Sigmoid colon (tissue), 7 donors: ENCODE measurements around the gene CHDH. TPM values are rescaled to one million over a fixed set of nuclear protein-coding genes. Genes with fewer than 3 reads are reported as not detected.

Experiments
- DNase-seq: peaks from one replicate; pipeline ENCODE4 v3.0.0-alpha.2; 2019
- H3K27ac ChIP-seq, 4 donors: fragments of 200-600 bp; sonication (generic); one replicate each; pipeline ENCODE4 v1.5.1; 2016 to 2019; ENCODE audit warnings: mild to moderate bottlenecking in 1 of 4
- H3K27me3 ChIP-seq, 3 donors: fragments of 200-600 bp; sonication (generic); one replicate each; pipeline ENCODE4 v1.5.1; 2019; ENCODE audit warnings: mild to moderate bottlenecking in 1 of 3
- H3K36me3 ChIP-seq, 4 donors: fragments of 200-600 bp; sonication (generic); one replicate each; pipeline ENCODE4 v1.5.1; 2016 to 2019
- H3K4me1 ChIP-seq, 4 donors: fragments of 200-600 bp; sonication (generic); one replicate each; pipeline ENCODE4 v1.5.1; 2017 to 2019
- H3K4me3 ChIP-seq, 4 donors: fragments of 200-600 bp; sonication (generic); one replicate each; pipeline ENCODE4 v1.5.1; 2017 to 2019; ENCODE audit warnings: mild to moderate bottlenecking in 2 of 4, moderate library complexity in 1 of 4
- H3K9me3 ChIP-seq, 4 donors: fragments of 200-600 bp in 3 of 4; sonication (generic) in 3 of 4; one replicate each; pipeline versions ENCODE4 v1.5.1 to v1.6.1; 2013 to 2019
- CTCF ChIP-seq, 4 experiments: fragments of 450-650 bp in 3 of 4; fragments of 200-600 bp in 1 of 4; IDR thresholded peaks; one replicate each; pipeline ENCODE4 v1.5.1; 2016 to 2019; ENCODE audit warnings: antibody characterized with exemption in 4 of 4, mild to moderate bottlenecking in 3 of 4, moderate library complexity in 2 of 4
- EP300 ChIP-seq, 4 donors: sonication (generic); formaldehyde crosslinking; IDR thresholded peaks; one replicate each; pipeline ENCODE4 v1.6.1; 2017; ENCODE audit warnings: antibody characterized with exemption in 4 of 4
- POLR2A ChIP-seq, 2 donors: fragments of 450-650 bp; IDR thresholded peaks; one replicate each; pipeline ENCODE4 v1.6.1; 2016; ENCODE audit warnings: antibody characterized with exemption in 2 of 2, mild to moderate bottlenecking in 2 of 2, moderate library complexity in 2 of 2
- POLR2AphosphoS5 ChIP-seq, 4 donors: sonication (generic); formaldehyde crosslinking; IDR thresholded peaks; one replicate each; pipeline ENCODE4 v1.6.1; 2017; ENCODE audit warnings: antibody characterized with exemption in 4 of 4
- WGBS, 2 donors: extraction: QIAGEN DNeasy Blood & Tissue Kit; methylation state at CpG; one replicate each; pipeline ENCODE4 v1.1.7; 2013; 5-methylcytosine and 5-hydroxymethylcytosine counted together
- intact Hi-C: fragments of 100-400 bp; cut with DNase I; formaldehyde crosslinking; loops from one replicate; pipeline ENCODE4 v1.15.1; 2023
- polyA plus RNA-seq, 3 donors: library from polyadenylated mRNA; stranded (reverse); fragments of 200-250 nt; gene quantifications; one replicate each; pipeline ENCODE4 v1.2.3, GENCODE V29; 2013
- total RNA-seq, 4 donors: library from RNA; depleted of rRNA; stranded (reverse); fragments of >200 nt; gene quantifications; one replicate each; pipeline ENCODE4 v1.1.0, GENCODE V29; 2016
- donor health status: healthy with polysubstance abuse.
- donor health status: Bipolar disorder and iron deficiency.
- donor health status: healthy.

The CHDH gene
- total and polyA plus RNA-seq, 7 donors = 1.1 to 9.5 (median 1.8) TPM

GRCh38 chr3:53824795-53825194, 21.4 kb downstream of the CHDH start:
- H3K27ac ChIP-seq = no peak overlapping the region
- intact Hi-C loops = no loop called here
- TF ChIP-seq EP300 (IDR thresholded peaks at IDR 0.05) (no peak), CTCF (IDR thresholded peaks at IDR 0.05) (no peak), POLR2AphosphoS5 (IDR thresholded peaks at IDR 0.05) (no peak), POLR2A (IDR thresholded peaks at IDR 0.05) (no peak)
- no peaks in the 10 kb centered on the region for H3K4me1 ChIP-seq
- no peaks in the 10 kb centered on the region for H3K36me3 ChIP-seq
- no peaks in the 10 kb centered on the region for H3K27me3 ChIP-seq
- 69 to 89% methylated on average over 4 of the region's 4 CpGs for WGBS, 2 donors
- H3K4me3 ChIP-seq = no peak overlapping the region
- peak; percentile 22 for DNase-seq
- no peaks in the 10 kb centered on the region for H3K9me3 ChIP-seq

- no peak overlapping the region for H3K27ac ChIP-seq
- no peak for TF ChIP-seq POLR2A (IDR thresholded peaks at IDR 0.05)
- no peak for TF ChIP-seq POLR2AphosphoS5 (IDR thresholded peaks at IDR 0.05)
- no peak for TF ChIP-seq CTCF (IDR thresholded peaks at IDR 0.05)
- TF ChIP-seq EP300 (IDR thresholded peaks at IDR 0.05) = no peak
- peak; percentile 33 for DNase-seq
- H3K27me3 ChIP-seq = no peaks in the 10 kb centered on the region
- no peaks in the 10 kb centered on the region for H3K4me1 ChIP-seq
- no peak overlapping the region for H3K4me3 ChIP-seq
- WGBS, 2 donors = 65 to 71% methylated on average over 10 of the region's 10 CpGs
- no peaks in the 10 kb centered on the region for H3K9me3 ChIP-seq
- intact Hi-C loops = no loop called here
- H3K36me3 ChIP-seq = no peaks in the 10 kb centered on the region
These were observed 22.1 kb downstream of the CHDH start for GRCh38 chr3:53823956-53824657.

- DNase-seq = peak; percentile 47
- no peaks in the 10 kb centered on the region for H3K36me3 ChIP-seq
These were observed 22.9 kb downstream of the CHDH start for GRCh38 chr3:53823026-53823955.

GRCh38 chr3:53822331-53822741, 23.9 kb downstream of the CHDH start:
- Histone ChIP-seq H3K27ac (no peak overlapping the region), H3K36me3 (no peaks in the 10 kb centered on the region), H3K9me3 (no peaks in the 10 kb centered on the region), H3K27me3 (no peaks in the 10 kb centered on the region), H3K4me3 (no peak overlapping the region), H3K4me1 (no peaks in the 10 kb centered on the region)
- WGBS, 2 donors = 79 to 88% methylated on average over 14 of the region's 14 CpGs
- DNase-seq = peak; percentile 41
- intact Hi-C loops = no loop called here
- TF ChIP-seq POLR2AphosphoS5 (IDR thresholded peaks at IDR 0.05) = no peak
- no peak for TF ChIP-seq CTCF (IDR thresholded peaks at IDR 0.05)
- no peak for TF ChIP-seq EP300 (IDR thresholded peaks at IDR 0.05)
- TF ChIP-seq POLR2A (IDR thresholded peaks at IDR 0.05) = no peak

More at GRCh38 chr3:53823026-53823955, 22.9 kb downstream of the CHDH start:
- Histone ChIP-seq H3K27me3 (no peaks in the 10 kb centered on the region), H3K9me3 (no peaks in the 10 kb centered on the region), H3K4me3 (no peak overlapping the region), H3K27ac (no peak overlapping the region), H3K4me1 (no peaks in the 10 kb centered on the region)
- intact Hi-C loops = no loop called here
- TF ChIP-seq EP300 (IDR thresholded peaks at IDR 0.05) = no peak
- no peak for TF ChIP-seq CTCF (IDR thresholded peaks at IDR 0.05)
- TF ChIP-seq POLR2A (IDR thresholded peaks at IDR 0.05) = no peak
- TF ChIP-seq POLR2AphosphoS5 (IDR thresholded peaks at IDR 0.05) = no peak
- WGBS, 2 donors = 96% methylated on average over 67 of the region's 67 CpGs
